GM18517 (cell line): Measurements from ENCODE around the gene HECTD4.
A peak's percentile ranks its signal among the peaks of the same experiment; 100 is the strongest.
"Not testable (repeated sequence)": the region's sequence is repeated elsewhere in the genome, so short reads cannot be mapped to it uniquely, and the experiment has no call there.

Experiments used
- ATAC-seq: cut with Tn5 transposase; IDR thresholded peaks from one replicate; pipeline ENCODE4 v1.9.1; 2021; ENCODE audit warnings: mild to moderate bottlenecking, moderate library complexity; ENCODE audit not compliant: unreplicated experiment

Gene HECTD4, protein sequence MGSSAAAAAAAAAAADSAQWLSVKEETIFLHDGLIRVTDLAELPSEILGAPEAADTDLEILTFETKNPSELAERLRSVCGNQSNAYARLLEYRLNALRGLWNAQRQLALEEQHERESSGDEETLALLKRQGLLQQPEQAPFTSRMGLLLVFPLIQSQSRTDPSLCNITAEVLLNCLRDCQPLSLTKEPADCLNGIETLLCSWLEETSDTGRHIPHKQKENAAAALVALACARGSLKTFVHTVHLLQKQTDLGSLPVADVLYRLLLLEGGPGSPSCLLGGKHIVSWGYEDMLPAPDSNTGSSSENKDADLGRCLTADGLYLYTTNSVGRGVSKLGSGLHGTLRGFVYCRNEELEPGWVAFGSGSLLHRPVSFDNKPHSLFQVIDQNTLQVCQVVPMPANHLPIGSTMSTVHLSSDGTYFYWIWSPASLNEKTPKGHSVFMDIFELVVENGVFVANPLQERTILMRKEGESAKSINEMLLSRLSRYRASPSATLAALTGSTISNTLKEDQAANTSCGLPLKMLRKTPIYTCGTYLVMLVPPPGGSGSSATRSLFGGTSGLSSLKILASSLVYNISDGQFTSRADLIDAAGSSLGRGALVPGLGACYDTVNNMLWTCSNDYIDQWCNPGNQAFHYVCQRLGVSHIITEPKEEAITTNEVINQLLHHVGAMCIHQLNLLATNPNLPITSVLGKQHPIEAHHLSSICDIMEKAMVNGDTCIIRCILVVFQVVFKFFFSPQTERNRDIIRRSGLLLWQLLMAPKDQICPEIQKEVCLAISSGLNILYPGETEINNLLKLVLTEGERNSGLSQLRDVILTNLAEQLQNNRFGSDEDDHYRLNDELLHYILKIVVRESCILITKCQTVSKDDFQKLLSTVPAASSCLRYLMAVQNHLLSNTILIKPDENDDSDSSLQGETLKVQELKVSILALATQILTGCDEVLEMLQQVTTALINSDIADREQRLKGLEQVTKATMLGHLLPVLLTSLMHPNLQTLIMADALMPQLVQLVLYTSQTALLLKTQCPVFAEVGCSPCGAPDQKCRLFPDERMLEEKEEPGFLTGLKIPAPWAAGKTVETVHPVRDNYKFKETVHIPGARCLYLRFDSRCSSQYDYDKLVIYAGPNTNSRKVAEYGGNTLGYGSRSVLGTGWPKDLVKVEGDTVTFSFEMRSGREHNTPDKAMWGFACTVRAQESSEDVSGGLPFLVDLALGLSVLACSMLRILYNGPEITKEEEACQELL (N-terminal part only)

DNA sequence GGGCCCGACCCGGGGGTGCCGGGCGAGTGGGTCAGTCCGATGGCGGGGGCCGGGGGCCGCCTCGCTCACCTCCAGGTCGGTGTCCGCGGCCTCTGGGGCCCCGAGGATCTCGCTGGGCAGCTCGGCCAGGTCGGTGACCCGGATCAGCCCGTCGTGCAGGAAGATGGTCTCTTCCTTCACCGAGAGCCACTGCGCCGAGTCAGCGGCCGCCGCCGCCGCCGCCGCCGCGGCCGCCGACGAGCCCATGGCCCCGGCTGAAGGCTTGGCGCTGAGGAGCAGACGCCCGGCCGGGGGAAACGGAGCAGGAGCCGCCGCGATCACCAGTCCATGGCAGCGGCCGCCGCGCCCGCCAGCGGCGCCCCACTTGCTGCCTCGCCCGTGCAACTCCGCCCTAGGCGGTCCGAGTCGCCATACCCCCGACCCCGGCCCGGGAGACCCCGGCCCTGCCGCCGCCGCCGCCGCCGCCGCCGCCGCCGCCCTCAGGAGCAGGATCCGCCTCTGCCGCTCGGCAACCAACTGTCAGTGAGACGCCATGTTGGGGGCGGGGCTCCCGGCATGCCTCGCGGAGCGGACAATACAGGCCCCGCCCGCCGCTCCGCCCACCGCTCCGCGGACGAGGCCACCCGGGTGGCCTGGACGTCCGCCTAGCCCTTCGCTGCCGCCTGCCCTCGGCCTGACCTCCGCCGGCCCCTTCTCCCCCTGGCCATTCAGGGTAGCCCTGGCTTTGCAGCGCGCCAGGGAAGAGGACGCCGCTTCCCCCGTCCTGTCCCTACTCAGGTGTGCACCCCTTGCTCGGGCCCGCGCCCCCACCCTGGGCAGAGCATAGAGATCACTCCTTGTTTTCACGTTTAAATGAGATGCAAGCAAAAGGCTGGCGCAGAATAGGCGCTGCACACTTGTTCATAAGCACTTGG lies at the start of gene HECTD4:
HECTD4 (minus strand) TSS at position 549 of the 914 bp plus-strand sequence; CDS start at position 246, 303 bp downstream.
- ATAC-seq = peak; percentile 76

DNA sequence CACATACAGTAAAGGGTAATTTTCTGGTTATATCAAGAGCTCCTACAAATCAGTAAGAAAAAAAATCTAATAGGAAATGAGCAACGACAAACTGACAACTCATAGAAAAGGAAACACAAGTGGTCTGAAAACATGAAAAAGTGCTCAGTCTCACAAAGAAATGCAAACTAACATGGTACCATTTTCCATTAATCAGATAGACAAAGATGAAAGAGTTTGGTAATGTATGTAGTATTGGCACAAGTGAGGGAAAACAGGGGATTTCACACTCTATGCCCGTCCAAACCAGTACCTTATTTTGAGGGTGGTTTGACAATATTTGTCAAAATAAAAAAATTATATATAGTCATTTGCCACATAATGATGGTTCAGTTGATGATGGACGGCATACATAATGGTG lies 49.7 kb upstream of the HECTD4 start:
- no peak for ATAC-seq

DNA sequence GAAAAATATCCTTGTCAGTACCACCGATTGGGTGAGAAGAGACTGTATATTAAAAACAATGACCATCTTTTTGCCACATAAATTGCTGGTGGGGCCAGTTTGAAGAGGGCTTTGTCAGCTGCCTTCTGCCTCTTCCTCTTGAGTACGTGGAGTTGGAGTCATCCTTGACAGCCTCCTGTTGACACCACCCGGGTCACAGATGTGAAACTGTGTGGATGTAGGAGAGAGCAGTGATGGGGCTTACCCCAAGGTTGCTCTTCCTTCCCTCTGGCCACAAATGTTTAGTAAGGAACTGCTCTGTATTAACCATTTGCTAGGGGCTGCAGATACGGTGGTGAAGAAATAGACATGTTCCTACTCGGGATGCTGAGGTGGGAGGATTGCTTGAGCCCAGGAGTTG lies 48.7 kb upstream of the HECTD4 start:
- no peak for ATAC-seq

DNA sequence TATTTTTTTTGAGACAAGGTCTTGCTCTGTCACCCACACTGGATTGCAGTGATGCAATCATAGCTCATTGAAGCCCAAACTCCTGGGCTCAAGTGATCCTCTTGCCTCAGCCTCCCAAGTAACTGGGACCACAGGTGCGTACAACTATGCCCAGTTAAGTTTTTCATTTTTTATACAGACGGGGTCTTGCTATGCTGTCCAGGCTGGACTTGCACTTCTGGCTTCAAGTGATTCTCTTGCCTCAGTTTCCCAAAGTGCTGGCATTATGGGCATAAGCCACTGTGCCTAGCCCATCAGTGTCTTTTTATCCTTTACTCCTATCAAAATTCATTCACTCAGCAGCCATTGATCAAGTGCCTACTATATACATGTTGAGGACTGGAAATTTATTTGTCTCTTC lies 45.5 kb upstream of the HECTD4 start:
- ATAC-seq = no peak

DNA sequence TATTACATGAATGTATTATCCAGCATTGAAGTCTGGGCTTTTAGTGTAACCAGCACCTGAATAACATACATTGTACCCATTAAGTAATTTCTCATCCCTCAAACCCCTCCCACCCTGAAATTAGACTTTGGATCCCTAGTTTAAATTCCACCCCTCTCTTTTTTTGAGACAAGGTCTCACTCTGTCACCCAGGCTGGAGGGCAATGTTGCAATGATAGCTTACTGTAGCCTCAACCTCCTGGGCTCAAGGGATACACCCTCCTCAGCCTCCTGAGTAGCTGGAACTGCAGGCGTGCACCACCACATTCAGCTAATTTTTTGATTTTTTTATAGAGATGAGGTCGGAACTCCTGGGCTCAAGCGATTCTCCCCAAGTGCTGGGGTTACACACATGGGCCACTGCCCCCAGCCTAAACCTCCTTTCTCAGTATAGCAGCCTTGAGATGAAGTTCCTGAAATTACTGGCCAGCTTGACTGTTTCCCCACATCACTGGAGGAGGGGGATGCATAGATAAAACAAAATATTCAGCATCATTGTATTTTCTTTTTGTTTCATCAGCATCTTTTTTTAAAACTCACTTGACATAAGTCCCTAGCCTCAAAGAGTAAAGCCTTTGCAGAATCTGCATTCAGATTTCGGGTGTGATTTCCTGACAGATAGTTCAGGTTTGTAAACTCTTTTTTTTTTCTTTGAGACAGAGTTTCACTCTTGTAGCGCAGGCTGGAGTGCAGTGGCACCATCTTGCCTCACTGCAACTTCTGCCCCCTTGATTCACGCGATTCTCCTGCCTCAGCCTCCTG lies 43.6 kb upstream of the HECTD4 start:
- ATAC-seq = no peak

DNA sequence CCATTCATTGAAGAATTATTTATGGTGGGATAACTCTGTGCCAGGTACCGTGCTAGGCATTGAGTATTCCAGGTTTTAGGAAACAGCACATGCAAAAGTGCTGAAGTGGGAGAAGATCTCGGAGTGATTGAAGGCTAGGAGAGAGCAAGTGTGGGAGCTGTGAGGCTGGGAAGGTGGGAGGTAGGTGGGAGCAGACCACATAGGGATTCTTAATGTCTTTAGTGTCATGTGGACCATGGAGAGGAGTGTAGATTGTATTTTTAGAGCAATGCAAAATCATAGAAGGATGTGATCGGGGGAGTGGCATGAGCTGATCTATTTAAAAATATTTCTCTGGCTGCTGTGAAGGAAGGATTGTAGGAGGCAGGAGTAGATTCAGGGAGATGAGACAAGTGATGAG lies 41.9 kb upstream of the HECTD4 start:
- ATAC-seq = no peak

DNA sequence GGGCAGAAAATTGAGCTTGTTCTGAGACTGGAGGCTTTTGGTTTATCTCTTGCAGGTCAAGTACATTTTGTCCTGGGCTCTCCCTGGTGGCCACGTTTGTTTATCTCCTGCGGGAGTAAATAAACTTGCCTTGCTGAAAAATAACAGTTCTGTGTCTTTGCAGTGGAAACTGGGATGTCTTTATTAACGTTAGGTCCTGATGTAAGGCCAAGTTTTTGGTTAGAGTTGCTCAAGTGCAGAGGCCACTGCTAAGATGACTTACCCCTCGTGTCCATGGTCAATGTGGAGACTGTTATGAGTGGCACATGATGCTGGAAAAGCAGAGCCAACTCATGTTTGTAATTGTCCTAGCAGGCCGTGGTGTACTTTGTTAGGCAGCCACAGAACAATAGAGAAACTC lies 40.3 kb upstream of the HECTD4 start:
- ATAC-seq = no peak

DNA sequence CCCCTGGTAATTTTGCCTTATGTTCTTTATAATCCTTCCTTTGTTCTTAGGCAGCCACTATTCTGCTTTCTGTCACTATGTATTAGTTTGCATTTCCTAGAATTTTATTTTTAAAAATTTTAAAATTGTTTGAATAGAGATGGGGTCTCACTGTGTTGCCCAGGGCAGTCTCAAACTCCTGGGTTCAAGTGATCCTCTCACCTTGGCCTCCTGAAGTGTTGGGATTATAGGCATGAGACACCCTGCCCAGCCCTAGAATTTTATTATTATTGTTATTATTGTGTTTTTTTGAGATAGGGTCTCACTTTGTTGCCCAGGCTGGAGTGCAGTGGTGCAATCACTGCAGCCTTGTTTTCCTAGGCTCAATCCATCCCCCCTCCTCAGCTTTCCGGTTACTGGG lies 39.1 kb upstream of the HECTD4 start:
- no peak for ATAC-seq

DNA sequence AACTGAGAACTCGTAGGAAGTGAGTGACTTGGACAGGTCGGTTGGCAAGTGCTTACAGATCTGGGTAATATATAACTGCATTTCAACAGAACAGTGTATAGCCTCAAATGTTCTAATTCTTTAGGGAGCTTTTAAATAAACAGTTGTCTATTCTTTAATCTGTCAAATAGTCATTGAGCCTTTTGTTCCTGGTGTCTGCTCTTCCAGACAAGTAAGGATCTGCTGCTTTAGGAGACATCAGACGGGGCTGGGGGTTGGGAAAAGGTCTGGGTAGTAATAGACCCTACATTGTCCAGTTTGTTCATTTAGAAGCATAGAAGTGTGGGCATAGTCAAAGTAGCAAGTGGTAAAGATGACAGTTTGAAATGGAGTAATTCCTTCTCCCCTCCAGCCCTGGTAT lies 38.5 kb upstream of the HECTD4 start:
- ATAC-seq = no peak

DNA sequence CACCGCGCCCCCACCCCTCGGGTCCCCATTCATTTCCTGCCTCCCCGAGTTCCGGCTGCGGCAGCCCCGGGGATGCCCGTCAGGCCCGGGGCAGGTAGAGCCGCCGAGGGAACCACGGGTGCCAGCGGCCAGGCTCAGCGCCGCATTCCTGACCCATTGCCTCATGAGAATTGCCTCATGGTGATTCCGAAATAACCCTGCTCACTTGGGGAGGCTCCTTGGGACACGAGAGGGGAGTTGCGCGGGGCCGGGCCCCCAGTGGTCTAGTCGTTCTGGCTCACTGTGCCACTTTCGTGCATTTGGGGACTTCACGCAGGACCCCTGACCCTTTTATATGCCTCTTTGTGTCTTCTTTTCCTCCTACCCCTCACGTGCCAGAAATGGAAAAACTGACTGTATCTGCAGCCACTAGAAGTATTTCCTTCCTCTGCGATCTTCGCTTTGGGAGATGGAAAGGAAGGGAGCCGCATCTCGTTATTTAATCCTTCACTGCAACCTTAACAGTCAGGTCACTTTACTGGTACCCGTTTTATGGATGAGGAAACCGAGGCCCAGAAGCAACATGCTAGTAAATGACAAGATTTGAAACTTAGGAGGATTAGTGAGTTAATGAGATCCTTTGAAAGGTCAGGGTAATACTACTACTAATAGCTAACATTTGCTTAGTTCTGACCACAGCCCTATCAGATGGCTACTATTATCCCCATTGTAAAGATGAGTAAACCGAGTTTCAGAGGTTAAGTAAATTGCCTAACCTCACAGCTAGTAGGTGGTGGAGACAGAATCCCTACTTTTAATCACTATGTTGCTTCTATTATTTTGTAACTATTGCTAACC lies 37.3 kb upstream of the HECTD4 start:
- peak; percentile 27 for ATAC-seq

DNA sequence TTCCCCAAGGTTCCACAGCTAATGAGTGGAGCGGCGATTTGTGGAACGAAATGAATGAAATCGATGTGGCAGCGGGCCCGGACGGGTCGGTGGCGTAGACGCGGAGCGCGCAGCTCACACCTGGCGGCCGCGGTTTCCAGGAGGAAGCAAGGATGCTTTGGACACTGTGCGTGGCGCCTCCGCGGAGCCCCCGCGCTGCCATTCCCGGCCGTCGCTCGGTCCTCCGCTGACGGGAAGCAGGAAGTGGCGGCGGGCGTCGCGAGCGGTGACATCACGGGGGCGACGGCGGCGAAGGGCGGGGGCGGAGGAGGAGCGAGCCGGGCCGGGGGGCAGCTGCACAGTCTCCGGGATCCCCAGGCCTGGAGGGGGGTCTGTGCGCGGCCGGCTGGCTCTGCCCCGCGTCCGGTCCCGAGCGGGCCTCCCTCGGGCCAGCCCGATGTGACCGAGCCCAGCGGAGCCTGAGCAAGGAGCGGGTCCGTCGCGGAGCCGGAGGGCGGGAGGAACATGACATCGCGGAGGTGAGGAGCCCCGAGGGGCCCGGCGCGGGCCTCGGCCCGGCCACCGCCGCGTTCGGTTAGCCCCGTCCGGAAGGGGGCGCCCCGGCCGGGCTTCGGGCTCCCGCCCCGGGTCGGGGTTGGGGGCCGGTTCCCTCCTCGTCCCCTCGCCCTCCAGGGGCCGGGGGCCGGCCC lies 36.5 kb upstream of the HECTD4 start, which contains the start of gene PTPN11:
PTPN11 (plus strand) TSS at position 340 of the 689 bp plus-strand sequence; CDS start at position 505, 165 bp downstream.
- ATAC-seq = peak; percentile 63

DNA sequence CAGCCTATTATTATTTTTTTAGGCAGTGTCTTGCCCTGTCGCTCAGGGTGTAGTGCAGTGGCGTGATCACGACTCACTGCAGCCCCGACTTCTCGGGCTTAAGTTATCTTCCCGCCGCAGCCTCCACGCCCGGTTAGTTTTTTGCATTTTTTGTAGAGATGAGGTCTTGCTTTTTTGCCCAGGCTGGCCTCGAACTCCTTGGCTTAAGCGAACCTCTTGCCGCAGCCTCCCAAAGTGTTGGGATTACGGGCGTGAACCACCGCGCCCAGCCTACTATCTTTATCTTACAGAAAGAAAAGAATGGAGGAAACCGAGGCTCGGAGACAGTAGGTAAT lies 36.0 kb upstream of the HECTD4 start:
- no peak for ATAC-seq

DNA sequence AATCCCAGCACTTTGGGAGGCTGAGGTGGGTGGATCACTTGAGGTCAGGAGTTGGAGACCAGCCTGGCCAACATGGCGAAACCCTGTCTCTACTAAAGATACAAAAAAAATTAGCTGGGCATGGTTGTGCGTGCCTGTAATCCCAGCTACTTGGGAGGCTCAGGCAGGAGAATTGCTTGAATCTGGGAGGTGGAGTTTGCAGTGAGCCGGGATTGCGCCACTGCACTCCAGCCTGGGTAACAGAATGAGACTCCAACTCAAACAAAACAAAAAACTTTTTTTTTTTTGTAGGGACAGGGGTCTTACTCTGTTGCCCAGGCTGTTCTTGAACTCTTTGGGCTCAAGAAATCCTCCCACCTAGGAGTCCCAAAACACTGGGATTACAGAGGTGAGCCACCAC lies 33.2 kb upstream of the HECTD4 start:
- ATAC-seq = not testable (repeated sequence)

DNA sequence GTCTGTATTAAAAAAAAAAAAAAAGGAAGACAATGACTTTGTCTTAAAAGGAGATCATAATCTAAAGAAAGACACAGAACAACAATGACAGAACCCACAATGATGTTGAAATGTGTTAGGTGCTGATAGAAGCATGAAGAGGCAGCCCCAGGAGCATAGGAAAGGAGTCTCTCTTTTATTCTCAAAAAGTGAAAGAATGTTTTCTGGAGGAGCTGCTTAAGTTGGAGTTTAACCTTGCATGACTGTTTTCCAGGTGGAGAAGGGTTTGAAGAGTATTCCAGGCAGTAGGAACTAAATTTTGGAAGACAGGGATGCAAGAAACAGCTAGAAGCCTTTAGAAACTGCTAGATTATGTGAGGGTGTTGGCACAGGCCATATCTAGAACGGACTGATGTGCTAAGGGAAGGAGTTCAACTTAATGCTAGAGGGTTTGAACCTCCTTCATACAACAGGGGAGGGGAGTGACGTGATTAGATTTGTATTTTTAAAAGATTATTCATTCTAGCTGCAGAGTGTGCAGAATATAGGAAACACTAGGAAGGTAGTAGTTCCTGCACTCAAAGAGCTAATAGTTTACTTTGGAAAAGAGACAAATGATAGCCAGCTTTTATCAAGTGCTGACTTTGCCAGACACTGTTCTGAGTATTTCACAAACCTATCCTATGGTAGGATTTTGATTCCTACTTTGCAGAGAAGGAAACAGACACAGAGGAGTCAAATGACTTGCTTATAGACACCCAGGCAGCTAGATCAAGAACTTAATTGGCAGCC lies 31.8 kb upstream of the HECTD4 start:
- ATAC-seq = no peak

DNA sequence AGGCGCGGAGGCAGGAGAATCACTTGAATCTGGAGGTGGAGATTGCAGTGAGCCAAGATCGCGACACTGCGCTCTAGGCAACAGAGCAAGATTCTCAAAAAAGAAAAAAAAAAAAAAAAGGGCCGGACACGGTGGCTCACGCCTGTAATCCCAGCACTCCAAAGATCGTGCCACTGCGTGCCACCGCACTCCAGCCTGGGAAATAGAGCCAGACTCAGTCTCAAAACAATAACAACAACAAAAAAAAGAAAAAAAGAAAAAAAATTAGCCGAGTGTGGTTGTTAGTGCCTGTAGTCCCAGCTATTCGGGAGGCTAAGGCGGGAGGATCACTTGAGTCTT lies 27.6 kb upstream of the HECTD4 start:
- ATAC-seq = no peak

DNA sequence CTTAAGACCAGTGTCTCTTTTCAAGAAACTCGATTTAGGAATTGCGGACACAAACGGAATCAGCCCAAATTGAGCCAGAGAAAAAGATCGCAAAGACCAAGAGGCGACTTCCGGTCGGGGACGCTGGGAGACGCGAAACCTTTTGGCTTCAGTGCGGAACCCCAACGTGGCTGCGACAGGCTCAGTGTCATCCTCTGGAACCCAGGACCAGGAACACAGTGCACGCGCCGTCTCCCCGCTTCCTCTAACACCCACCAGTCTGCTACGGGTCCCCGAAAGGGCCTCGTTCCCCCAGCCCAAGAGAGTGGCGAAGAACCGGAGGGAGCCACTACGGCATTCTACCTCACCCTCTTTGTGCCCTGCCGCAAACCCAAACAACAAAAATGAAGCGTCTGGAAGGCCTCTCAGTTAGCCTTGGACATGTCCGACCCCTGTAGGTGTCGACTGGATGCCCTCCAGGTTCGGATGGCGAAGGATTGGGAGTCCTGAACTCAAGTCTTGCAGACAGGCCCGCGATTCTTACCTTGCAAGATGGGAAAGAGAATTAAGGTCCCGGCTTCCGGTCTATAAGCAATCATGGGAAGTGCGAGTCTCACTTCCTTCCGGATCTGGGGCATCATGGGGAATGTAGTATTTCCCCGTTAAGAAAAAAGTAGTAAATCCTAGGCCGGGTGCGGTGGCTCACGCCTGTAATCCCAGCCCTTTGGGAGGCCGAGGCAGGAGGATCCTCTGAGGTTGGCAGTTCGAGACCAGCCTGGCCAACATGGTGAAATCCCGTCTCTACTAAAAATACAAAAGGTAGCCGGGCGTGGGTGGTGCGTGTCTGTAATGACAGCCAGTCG lies 27.1 kb upstream of the HECTD4 start, which contains the start of gene RPL6:
RPL6 (minus strand) TSS at position 542 of the 842 bp plus-strand sequence. CDS start 949 bp downstream, outside the sequence.
- ATAC-seq = peak; percentile 82
